Measurements from ENCODE around the gene USP36.

The USP36 gene

DNA sequence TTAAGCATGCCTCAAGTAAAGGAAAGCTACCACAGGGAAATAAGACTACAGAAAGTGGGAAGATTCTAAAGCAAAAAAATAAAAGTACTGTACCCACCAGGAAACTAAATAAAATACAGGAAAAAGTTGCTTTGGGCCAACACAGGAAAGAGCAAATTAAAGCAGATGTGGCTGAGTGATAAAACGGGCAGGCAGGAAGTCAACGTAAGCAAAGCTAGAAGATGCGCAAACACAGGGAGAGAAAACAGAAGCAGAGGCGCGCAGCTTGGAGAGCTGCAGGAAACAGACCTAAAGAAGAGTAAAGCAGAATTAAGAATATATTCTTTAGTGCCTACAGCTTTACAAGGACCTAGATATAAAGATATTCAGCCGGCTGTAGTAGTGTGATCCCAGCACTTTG, 21.7 kb downstream of the USP36 start:
- no peak for DNase-seq

DNA sequence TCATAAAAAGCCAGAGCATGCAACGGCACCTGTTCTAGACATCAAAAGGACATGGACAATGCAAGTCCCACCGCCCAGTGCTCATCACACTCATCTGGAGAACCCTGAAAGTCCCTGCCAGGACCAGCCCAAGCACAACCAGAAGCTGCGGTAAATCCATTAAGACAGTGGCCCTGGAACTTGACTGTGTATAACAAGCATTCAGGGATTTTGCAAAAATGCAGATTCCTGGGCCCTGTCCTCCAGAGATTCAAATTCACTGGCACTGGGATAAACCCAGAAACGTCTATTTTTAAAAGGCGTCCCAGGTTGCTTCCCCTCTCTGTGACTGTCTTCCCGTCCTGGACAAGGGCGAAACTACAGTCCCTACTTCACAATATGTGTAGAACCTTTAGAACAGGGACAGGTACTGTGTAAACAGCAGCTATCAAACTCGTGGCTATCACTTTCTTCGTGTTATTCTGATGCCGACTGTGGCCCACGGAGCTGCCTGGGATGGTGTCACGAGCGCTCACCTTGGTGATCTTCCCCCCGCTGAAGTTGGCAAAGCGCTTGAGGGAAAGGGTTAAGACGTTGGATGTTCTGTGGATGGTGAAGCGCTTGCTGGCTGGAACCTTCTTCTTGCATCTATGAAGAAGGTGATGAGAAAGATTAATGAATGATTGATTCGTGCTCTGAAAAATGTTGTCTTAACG, 22.3 kb downstream of the USP36 start:
- DNase-seq, result no peak

DNA sequence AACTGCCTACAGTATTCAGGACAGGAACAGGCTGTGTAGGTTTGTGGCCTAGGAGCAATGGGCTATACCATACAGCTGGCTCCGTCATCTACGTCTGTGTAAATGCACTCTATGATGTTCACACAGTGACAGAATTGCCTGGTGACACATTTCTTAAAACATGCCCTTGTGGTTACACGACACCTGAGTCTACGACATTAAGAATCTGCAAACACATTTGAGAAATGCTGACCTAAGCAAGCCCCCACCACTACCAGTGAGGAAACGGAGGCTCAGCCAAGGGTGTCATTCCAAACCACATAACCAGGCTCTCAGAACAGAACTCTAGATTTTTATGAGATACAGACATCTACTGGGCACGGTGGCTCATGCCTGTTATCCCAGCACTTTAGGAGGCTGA, 23.5 kb downstream of the USP36 start:
- DNase-seq, result no peak

DNA sequence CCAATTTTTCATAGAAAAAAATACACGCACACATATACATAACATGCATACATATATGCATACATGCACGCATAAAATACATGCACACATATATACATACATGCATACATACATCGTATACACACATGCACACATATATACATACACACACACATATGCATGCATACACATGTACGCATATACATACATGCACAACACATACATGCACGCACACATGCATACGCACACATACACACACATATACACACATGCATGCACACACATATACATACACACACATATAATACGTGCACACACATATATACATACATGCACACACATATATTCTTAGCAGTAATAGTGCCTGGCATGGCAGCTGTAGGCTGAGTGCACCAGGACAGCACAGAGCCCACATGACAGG, 24.9 kb downstream of the USP36 start:
- DNase-seq, result no peak

DNA sequence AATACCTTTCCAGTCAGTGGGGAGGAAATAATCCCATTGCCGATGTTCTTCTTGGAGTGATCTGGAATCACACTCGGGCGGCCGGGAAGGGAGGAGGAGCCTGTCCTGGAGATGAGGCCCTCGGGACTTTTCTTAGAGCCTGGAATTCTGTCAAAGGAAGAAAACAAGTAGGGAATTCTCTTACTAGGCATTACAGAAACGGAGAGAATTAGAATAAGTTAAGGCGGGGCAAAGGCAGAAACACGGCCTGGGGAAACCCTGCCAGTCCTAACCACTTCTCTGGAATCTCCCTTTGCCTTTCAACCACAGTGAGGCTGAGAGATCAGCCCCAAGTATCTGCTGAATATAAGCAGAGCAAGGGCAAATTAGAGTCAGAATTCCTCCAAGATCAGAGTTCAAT, 27.8 kb downstream of the USP36 start:
- DNase-seq, result no peak

DNA sequence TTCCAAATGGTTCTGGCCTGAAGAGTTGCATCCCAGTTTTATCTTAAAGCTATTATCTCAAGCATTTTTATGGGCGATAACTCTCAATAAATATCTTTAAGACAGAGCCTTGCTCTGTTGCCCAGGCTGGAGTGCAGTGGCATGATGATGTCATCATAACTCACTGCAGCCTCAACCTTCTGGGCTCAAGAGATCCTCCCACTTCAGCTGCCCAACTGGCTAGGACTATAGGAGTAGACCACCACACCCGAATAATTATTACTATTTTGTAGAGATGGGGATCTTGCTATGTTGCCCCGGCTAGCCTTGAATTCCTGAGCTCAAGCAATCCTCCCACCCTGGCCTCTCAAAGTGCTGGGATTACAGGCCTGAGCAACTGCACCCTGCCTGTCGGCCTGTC, 32.5 kb downstream of the USP36 start:
- DNase-seq, result no peak

DNA sequence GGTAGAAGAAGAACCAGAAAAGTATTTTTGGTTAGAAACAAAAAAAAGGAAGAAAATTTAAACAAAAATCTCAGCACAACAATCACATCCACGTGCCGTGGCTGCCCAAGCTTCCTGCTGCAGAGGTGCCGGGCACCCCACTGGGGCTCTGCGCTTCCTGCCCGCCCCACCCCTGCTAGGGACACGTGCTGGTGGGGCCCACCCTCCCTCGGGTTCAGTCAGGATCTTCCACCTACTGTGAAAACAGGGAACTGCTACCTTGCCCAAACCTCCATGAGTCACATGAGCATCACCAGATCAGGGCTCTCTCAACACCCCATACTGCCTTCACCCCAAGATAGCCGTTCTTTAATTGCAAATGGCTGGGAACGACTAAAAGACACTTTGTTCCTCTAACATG, 34.2 kb downstream of the USP36 start:
- no peak for DNase-seq

DNA sequence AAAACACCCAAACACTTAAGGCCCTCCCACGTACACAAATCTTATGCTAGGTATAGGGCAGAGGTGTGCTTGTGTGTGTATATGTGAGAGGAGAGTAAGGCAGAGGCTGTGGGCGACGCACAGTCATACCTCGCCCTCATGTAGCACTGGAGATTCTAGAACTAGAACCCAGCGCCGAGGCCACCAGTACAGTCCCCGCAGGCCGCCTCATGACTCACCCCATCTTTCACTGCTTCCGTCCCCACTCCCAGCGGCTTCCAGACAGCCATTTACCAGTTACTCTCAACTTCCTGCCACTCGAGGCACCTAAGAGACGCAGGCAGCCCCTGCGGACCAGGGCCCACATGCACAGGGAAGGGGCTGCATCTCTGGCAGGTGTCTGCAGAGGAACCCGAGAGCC, 35.3 kb downstream of the USP36 start:
- DNase-seq, result no peak

DNA sequence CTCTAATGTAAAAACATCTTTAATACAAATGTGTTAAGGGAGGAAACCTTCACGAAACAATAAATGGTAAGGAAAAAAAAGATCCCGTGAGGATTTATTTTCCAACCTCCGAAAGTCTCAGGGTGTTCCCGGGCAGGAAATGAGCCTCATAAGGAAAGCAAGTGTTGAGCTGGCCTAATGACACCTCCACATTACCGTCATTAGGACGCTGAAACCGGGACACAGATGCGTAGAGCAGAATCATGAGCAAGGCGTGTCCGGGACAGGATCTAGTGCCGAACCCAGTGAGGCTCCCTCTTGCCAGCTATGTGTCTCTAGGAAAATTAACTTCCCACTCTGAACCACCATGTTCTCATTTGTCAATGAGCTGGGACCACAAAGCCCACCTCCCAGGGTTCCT, 35.8 kb downstream of the USP36 start:
- no peak for DNase-seq

DNA sequence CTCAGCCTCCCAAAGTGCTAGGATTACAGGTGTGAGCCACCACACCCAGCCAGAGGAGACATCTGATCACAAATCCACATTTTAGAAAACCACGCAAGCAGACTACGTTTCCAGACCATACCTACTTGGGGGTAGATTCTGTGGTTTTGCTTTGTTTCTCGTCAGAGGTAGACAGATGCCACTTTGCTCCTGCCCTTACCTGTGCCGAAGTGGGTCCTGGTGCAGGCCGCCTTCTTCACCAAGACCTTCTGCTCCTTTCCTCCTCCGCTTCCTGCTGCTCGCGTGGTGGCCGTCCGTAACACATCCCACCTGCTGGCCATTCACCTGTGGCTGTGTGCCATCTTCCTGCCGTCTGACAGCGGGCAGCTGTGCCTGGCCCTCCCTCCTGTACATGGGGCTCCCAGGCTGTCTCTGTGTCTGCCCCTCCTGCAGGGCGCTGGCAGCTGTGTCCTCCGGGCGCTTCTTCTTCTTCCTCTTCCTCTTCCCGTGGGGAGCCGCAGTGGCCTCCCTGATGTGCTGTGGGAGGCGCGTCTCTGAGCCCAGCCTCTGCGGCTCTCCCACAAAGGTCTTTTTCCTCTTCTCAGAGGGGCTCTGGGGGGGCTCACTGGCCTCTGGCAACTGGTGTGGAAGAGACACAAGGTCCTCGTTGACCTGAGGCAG, 37.3 kb downstream of the USP36 start:
- no peak for DNase-seq

DNA sequence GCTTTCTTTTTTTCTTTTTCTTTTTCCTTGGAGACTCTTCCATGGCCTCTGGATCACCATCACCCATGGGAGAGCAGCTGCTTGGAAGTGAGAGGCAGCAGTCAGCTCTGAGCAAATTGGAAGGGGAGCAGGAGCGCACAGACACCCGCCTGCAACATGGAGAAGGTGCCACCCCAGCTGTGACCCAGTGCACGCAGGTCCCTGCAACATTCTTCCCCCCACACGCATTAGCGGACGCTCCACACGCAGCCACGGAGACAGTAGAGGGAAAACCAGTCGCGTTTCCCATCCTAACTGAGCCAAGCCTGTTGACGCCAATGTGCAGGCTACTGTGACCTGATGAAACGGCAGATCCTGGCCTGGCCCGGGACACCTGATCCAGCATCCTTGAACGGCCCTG, 38.2 kb downstream of the USP36 start:
- DNase-seq, result no peak

DNA sequence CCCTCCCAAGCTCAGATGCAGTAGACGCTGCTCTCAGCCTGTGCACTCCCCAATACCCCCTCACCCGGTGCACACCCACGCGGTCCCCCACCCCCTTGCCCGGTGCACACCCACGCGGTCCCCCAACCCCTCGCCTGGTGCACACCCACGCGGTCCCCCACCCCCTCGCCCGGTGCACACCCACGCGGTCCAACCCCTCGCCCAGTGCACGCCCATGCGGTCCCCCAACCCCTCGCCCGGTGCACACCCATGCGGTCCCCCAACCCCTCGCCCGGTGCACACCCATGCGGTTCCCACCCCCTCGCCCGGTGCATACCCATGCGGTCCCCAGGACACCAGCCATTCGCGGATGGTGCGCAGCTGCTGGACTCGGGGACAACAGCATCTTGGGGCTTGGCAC, 38.6 kb downstream of the USP36 start:
- DNase-seq, result no peak

DNA sequence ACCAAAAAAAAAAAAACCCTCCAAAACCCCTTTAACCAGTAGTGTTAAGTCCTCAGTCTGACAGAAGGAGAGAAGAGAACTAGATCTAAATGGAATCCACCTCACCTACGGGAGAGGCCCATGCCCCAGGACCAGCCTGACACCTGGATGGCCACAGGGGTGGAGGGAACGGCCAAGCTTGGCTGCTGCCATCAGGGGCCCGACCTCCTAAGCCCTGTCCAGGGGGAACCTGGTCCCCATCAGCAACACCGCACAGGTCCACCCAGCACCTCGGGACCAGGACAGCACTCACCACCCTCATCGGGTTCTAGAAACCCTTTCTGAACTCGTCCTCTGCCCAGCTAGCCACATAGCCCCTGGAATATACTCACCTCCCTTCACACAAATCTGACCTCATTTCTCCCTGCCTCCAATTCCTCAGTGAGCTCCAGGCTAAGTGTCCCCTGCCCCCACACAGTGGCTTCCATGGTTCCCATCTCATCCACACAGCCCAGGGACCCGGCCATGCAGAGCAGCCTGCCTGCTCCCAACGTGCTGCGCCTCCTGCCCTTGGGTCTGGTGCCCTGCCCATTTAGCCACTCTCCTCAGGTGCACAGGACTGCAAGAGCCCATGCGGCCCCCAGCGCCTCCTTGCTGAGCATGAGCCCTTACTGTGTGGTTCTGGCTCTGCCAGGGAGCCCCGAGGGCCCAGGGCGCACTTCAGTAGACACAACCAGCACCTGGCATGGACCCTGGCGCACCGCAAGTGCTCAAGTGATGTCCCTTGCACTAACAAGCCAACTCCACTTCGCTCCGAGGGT, 40.3 kb downstream of the USP36 start:
- no peak for DNase-seq

DNA sequence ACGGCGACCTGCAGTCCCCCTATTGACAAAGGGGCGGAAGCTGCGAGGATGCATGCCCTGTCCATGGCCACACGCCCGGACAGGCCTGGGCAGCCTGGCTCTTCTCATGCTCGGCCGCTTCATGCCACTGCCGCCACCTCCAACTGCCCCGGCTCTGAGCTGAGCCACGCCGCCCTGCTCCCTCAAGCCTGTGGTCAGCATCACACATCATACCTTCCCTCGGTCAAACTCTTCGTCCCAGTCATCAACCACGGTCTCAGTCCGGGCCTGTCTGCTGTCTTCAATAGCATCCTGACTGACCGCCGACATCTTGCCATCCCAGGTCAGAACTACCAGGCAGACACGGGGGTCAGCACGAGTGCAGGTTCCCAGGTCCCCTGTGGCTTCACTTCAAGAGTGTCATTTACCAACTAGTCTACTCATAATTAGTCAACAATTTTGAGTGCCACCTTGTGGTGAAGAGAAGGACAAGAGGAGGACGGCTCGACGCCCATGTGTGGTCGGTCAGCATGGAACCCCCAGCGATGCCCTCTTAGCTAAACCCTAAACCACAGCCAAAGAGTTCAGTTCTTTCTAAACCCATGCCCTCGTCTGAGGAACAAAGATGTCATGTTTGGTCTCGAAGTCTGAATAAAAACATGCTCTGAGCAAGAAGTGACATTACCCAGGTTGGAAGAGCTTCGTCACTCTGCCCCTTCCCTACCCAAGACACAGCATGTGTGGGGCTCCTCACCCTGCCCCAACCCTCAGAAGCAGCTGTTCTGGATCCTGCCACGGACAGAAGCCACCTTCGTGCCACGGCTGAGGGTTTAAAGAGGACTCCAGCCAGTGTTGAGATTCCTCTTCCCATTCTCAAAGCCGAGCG, 41.7 kb downstream of the USP36 start:
- peak in 8 of 56 donors; percentile 11 to 35 (median 20) for DNase-seq

DNA sequence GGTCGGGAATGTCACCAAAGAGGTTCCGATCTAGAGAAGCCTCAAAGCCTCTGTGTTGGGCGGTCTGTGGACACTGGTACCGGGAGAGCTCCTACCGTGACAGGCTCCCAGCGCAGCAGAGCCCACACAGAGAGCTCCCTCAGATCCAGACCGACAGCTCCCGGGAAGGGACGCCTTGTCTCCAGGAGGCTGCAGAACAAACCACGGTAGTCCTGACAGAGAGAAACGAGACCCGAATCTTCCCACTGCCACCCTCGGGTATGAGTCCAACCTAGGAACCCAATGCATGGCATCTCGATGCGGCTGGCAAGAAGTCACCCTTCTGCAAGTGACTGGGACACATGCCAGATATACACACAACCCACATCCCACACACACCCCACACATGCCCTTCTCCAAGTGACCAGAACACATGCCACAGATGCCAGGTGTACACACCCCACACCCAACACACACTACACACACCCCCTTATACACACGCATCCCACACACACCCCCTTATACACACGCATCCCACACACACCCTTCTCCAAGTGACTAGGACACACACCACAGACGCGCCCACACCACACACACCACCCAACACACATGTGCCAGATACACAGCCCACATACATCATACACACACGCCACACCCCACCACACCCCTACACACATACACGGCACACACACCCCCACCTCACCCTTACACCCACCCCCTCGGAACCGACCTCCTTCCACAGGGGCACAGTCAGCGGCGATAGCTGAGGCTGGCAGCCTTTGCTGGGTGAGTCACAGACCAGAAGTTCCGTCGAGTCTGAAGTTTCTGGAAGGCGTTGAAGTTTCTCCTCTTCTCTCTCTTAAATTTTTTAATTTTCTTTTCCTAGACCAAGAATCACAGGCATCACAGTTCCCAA, 42.7 kb downstream of the USP36 start:
- peak in 2 of 56 donors; percentile 14 to 61 for DNase-seq

DNA sequence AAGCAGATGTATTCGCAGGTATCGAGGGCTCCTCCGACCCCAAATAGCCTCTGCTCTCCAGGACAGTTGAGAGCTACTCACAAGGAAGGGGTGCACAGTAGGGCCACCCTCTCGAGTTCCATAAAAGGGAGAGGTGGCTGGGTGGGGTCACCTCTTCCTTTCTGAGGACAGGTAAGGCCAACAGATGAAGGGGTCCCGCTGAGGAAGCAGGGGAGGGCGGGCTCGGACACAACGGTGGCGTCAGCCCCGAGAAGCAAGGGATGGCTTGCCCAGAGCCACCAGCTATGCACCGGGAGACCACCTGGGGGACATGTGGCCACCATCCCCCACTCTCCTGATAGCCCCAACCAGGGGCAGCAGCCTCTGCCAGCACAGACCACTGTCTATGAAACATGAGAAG, 43.4 kb downstream of the USP36 start:
- no peak for DNase-seq

DNA sequence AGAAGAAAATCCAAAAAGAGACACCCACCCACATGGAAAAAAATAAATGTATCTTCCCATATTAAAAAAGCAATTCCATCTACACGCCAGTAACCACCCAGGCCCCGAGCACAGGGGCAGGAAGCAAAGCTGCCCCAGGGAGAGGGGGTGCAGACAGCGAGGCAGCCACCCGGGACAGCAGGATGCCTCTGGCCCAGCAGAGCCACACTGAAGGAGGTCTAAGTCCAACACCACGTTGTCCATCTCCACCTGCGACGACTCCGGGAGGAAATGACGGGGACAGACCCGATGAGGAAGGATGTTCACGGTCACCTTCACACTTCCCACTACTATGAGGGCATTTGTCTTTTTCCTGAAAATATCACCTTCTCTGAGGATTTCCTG, 44.1 kb downstream of the USP36 start:
- no peak for DNase-seq

DNA sequence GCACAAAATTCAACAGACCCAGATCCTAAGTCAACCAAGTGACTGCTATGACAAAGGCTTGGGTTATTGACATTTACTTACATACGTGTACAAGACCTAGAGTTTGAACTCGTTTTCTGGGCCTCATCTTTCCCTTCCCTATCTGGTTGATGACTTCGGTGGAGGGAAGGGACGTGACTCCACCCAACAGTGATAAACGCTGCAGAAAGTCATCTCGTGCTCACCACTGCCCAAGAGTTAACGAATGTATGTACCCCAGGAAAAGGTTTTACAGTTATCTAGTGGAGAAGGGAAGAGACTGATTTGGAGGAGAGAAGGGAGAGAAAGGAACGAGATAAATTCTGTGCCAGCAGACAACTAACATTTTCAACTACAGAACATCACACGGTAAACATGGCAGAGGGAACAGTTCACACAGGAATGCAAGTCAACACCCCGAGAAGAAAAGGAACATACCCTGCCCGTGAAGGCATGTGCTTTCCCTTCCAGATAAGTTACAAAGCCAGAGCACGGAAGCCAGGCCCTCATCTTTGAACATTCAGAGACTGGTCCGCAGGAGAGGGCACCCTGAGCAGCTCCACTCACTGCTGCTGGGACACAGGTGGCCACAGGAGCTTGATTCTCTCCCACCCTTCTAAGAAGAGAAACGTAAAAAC, 44.6 kb downstream of the USP36 start:
- no peak for DNase-seq

DNA sequence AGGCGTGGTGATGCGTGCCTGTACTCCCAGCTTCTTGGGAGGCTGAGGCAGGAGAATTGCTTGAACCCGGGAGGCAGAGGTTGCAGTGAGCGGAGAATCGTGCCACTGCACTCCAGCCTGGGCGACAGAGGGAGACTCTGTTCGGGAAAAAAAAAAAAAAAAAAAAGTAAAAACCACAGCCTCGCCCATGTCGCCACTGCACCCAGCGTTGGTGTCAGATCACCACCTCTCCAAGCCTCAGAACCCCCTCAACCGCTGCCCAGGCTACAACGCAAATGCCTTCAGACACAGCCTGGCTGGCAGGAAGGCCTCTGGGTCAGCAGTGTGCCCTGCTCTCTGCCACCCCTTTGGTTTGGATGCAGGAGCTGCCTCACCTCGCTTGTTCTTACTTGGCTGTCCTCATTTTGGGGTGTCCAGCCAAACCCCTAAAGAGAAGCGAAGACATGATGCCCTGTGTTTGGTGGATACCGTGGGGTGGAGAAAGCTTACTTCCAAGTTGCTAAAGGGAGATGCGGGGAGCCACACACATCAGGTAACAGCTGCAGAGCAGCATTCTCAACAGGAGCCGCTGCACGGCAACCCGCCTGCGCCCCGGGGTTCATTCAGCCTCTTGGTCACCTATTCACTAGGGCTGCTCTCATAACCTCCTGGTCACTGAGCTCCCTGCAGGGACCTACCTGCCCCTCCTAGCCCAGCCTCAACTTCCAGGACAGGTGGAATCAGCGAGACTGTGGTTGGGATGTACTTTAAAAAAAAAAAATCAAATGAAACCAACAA, 45.6 kb downstream of the USP36 start:
- DNase-seq, result no peak
